Osteocyte (in vitro differentiated cells): Measurements from ENCODE around the gene SGTB. TPM values are rescaled to one million over a fixed set of nuclear protein-coding genes. Genes with fewer than 3 reads are reported as not detected.

Experiments
- DNase-seq: peaks from one replicate; pipeline ENCODE4 v3.0.0; 2021; ENCODE audit warnings: mixed read lengths; ENCODE audit not compliant: unreplicated experiment; ENCODE audit errors: extremely low spot score
- H3K27ac Mint-ChIP-seq: one replicate; pipeline ENCODE4 v1.8.0; 2021; ENCODE audit warnings: mild to moderate bottlenecking, mixed read lengths; ENCODE audit not compliant: unreplicated experiment
- H3K27me3 Mint-ChIP-seq: one replicate; pipeline ENCODE4 v1.8.0; 2021; ENCODE audit warnings: mixed read lengths; ENCODE audit not compliant: unreplicated experiment
- H3K36me3 Mint-ChIP-seq: one replicate; pipeline ENCODE4 v1.8.0; 2021; ENCODE audit warnings: mixed read lengths; ENCODE audit not compliant: unreplicated experiment
- H3K4me1 Mint-ChIP-seq: one replicate; pipeline ENCODE4 v1.8.0; 2021; ENCODE audit warnings: mixed read lengths; ENCODE audit not compliant: unreplicated experiment
- H3K4me3 Mint-ChIP-seq: one replicate; pipeline ENCODE4 v1.8.0; 2021; ENCODE audit warnings: mild to moderate bottlenecking, moderate library complexity, mixed read lengths; ENCODE audit not compliant: unreplicated experiment
- H3K9me3 Mint-ChIP-seq: one replicate; pipeline ENCODE4 v1.8.0; 2021; ENCODE audit warnings: mixed read lengths; ENCODE audit not compliant: unreplicated experiment
- total RNA-seq: library from RNA; stranded (reverse); gene quantifications from 2 replicates; pipeline ENCODE4 v1.2.1, GENCODE V29; 2021
- TF ChIP-seq, protein P1 (sequence below): fragments of 200-600 bp; sonication (generic); IDR thresholded peaks from 2 replicates; pipeline ENCODE4 v1.5.0; 2021; ENCODE audit warnings: antibody characterized with exemption, mild to moderate bottlenecking, moderate library complexity

Gene SGTB
- total RNA-seq, 1 donor from 2014 or later, result 18.8 TPM

DNA sequence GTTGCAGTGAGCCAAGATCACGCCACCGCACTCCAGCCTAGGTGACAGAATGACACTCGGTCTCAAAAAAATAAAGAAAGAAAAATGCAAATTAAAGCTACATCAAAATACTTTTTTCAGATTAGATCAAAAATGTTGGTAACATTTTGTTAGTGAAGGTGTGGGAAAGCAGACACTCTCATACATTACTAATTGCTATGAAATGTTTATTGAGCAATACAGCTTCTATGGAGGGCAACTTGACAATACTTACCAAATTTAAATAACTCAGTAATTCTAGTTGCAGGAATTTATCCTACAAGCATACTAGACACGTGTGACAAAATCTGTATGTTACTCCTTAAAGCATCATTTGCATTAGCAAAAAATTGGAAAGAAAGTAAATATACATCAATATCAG is 101.9 kb downstream of the SGTB start:
- H3K27me3 Mint-ChIP-seq, result no peaks in the 10 kb centered on the region
- no peak for DNase-seq
- H3K9me3 Mint-ChIP-seq, result no peaks in the 10 kb centered on the region
- TF ChIP-seq, protein P1, sequence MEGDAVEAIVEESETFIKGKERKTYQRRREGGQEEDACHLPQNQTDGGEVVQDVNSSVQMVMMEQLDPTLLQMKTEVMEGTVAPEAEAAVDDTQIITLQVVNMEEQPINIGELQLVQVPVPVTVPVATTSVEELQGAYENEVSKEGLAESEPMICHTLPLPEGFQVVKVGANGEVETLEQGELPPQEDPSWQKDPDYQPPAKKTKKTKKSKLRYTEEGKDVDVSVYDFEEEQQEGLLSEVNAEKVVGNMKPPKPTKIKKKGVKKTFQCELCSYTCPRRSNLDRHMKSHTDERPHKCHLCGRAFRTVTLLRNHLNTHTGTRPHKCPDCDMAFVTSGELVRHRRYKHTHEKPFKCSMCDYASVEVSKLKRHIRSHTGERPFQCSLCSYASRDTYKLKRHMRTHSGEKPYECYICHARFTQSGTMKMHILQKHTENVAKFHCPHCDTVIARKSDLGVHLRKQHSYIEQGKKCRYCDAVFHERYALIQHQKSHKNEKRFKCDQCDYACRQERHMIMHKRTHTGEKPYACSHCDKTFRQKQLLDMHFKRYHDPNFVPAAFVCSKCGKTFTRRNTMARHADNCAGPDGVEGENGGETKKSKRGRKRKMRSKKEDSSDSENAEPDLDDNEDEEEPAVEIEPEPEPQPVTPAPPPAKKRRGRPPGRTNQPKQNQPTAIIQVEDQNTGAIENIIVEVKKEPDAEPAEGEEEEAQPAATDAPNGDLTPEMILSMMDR, result no peak
- no peak overlapping the region for H3K4me3 Mint-ChIP-seq
- peaks cover 17% of the 10 kb centered on the region for H3K4me1 Mint-ChIP-seq
- H3K27ac Mint-ChIP-seq, result no peak overlapping the region
- H3K36me3 Mint-ChIP-seq, result peaks cover 10% of the 10 kb centered on the region

Other genes starting within 250 kb of the SGTB start
- 4.7 and 6.6 TPM in 2 replicates for gene ADAMTS6, start 240.2 kb downstream of the SGTB start, total RNA-seq
- gene CENPK, start 158.9 kb downstream of the SGTB start, total RNA-seq, result 11.3 TPM in 2 replicates
- 28.6 and 33.2 TPM in 2 replicates for gene PPWD1, start 158.8 kb downstream of the SGTB start, total RNA-seq
- gene TRIM23, start 97.8 kb downstream of the SGTB start, total RNA-seq, result 20.9 and 21.5 TPM in 2 replicates
- gene SHLD3, start 97.1 kb downstream of the SGTB start, total RNA-seq, result 2.4 and 3.8 TPM in 2 replicates
- 17.9 and 20.9 TPM in 2 replicates for gene TRAPPC13, start 97.1 kb downstream of the SGTB start, total RNA-seq
- gene NLN, start 96 bp upstream of the SGTB start, total RNA-seq, result 40.3 and 42.7 TPM in 2 replicates
- gene ERBIN, start 204.5 kb upstream of the SGTB start, total RNA-seq, result 78.1 and 83.7 TPM in 2 replicates